Lung (tissue), 12 donors: Measurements from ENCODE around the gene LYST. TPM values are rescaled to one million over a fixed set of nuclear protein-coding genes. Genes with fewer than 3 reads are reported as not detected.

Experiments
- ATAC-seq: fragments of 200-7000 bp; cut with Tn5 transposase; one replicate; pipeline ENCODE4 v1.9.1; 2020; ENCODE audit warnings: moderate number of reproducible peaks; ENCODE audit not compliant: insufficient read depth, low FRiP score
- DNase-seq, 3 donors: peaks; one replicate each; pipeline ENCODE4 v3.0.0-alpha.2; 2013 to 2017
- H3K27ac ChIP-seq, 2 donors: one replicate each; pipeline ENCODE4 v1.5.1; 2013; ENCODE audit warnings: mild to moderate bottlenecking in 2 of 2, moderate library complexity in 2 of 2, control low read depth in 1 of 2, inconsistent platforms in 1 of 2, low read depth in 1 of 2, low read length in 1 of 2
- H3K27me3 ChIP-seq, 3 donors: one replicate each; pipeline ENCODE4 v1.5.1; 2013; ENCODE audit warnings: low read length in 2 of 3; ENCODE audit not compliant: control insufficient read depth in 3 of 3, insufficient read depth in 3 of 3
- H3K36me3 ChIP-seq, 4 donors: one replicate each; pipeline ENCODE4 v1.5.1; 2013; ENCODE audit warnings: low read length in 4 of 4, mild to moderate bottlenecking in 1 of 4, moderate library complexity in 1 of 4; ENCODE audit not compliant: control insufficient read depth in 4 of 4, insufficient read depth in 4 of 4
- H3K4me1 ChIP-seq, 5 donors: one replicate each; pipeline ENCODE4 v1.5.1; 2013; ENCODE audit warnings: low read length in 5 of 5, mild to moderate bottlenecking in 2 of 5, moderate library complexity in 1 of 5; ENCODE audit not compliant: control insufficient read depth in 5 of 5, insufficient read depth in 5 of 5
- H3K4me3 ChIP-seq: one replicate; pipeline ENCODE4 v1.5.1; 2013; ENCODE audit warnings: mild to moderate bottlenecking, control low read depth, moderate library complexity
- H3K9ac ChIP-seq, 2 donors: one replicate each; pipeline ENCODE4 v1.5.1; 2013; ENCODE audit warnings: low read length in 2 of 2, control low read depth in 1 of 2; ENCODE audit not compliant: insufficient read depth in 1 of 2
- H3K9me3 ChIP-seq, 4 donors: one replicate each; pipeline ENCODE4 v1.5.1; 2013; ENCODE audit warnings: low read length in 3 of 4, mild to moderate bottlenecking in 1 of 4, moderate library complexity in 1 of 4; ENCODE audit not compliant: control insufficient read depth in 4 of 4, insufficient read depth in 3 of 4
- CTCF ChIP-seq: IDR thresholded peaks from 2 replicates; pipeline ENCODE4 v1.5.1; 2012; ENCODE audit warnings: mild to moderate bottlenecking; ENCODE audit errors: control extremely low read depth, extremely low read depth
- WGBS, 2 donors: extraction: QIAGEN DNeasy Blood & Tissue Kit; methylation state at CpG; one replicate each; pipeline ENCODE4 v1.1.7; 2013; 5-methylcytosine and 5-hydroxymethylcytosine counted together
- polyA plus RNA-seq, 2 donors: library from polyadenylated mRNA; stranded (reverse); fragments of 200-250 nt; gene quantifications; one replicate each; pipeline ENCODE4 v1.2.1, GENCODE V29; 2013
- total RNA-seq, 2 donors: library from RNA; depleted of rRNA in 1 of 2; stranded (reverse); fragments of >200 nt in 1 of 2; gene quantifications; one replicate each; pipeline ENCODE4 v1.2.1, GENCODE V29; 2014 to 2021
- donor health status: control.
- donor health status: control.
- donor health status: Bipolar disorder and iron deficiency.
- donor health status: healthy.
- donor health status: DM: yes; HTN: yes; CAD: no.

LYST gene
- total and polyA plus RNA-seq, 4 donors, result 9.8 to 82.7 (median 31.7) TPM

DNA sequence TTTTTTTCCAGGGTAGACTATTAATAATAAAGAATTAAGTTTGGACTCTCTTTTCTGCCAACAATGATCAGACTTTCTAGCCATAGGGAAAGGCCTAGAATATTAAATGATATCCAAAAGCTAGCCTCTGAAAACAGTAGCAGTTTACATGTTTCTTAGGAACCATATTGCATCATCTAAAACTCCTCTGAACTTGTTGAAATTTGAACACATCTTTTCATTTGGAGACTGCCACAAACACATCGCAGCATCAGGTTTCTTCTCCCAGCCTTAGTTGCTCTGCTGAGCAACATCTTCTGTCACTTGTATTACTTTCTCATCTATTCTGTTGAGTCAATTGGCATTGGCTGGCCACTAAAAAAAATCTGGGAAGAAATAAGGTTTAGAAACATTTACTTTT lies 153.9 kb downstream of the LYST start:
- 86 to 96% methylated on average over 1 of the region's 1 CpG for WGBS, 2 donors
- Histone ChIP-seq H3K4me3 (no peak overlapping the region), H3K36me3 (peaks cover 8 to 16% (median 12%) of the 10 kb centered on the region in 4 donors), H3K4me1 (peaks cover 0 to 8% (median 6%) of the 10 kb centered on the region in 5 donors), H3K9me3 (no peaks in the 10 kb centered on the region), H3K27ac (no peak overlapping the region), H3K9ac (no peak overlapping the region), H3K27me3 (no peaks in the 10 kb centered on the region)
- DNase-seq, result no peak
- no peak for ATAC-seq
- TF ChIP-seq CTCF, result no peak

DNA sequence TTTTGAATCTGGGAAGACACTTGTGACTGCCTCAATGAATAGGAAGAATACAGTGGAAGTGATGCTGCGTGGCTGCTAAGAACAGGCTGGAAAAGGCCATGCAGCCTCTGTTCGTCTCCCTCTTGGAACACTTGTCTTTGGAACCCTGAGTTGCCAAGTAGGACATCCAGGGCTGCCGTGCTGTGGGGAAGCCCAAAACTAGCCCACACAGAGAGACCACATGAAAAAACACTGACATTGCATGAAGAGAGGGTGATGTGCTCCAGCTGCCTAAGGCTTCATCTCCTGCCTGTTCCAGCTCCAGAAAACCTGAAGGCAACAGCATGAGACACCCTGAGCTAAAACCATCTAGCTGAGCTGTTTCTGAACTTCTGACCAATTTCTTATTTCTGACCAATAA lies 156.0 kb downstream of the LYST start:
- H3K36me3 ChIP-seq, result peaks cover 10 to 16% (median 11%) of the 10 kb centered on the region in 4 donors
- H3K27me3 ChIP-seq, result no peaks in the 10 kb centered on the region
- no peaks in the 10 kb centered on the region for H3K9me3 ChIP-seq
- peaks cover 0 to 8% (median 6%) of the 10 kb centered on the region in 5 donors for H3K4me1 ChIP-seq
- no peak for TF ChIP-seq CTCF
- no peak for ATAC-seq
- DNase-seq, result peak; percentile 80 to 93 (median 88)
- no peak overlapping the region for H3K27ac ChIP-seq
- WGBS, 2 donors, result 77 to 84% methylated on average over 3 of the region's 3 CpGs
- H3K9ac ChIP-seq, result no peak overlapping the region
- no peak overlapping the region for H3K4me3 ChIP-seq

DNA sequence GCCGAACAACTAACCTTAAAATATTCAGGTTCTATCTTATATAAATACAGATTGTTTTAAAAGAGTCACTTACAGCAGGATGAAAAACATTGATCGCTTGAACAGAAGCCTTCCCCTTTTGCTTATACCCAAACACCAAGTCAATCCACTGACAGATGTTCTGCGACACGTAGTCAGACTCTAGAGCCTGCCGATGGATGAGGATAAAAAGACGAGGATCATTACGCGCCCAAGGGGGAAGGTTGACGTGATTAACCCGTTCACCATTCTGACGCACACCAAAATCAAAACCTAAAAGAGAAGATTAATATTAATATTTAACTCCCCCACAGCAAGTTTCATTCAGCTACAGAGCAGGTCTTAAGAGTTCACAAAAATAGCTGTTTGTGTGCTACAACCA lies 157.7 kb downstream of the LYST start:
- DNase-seq, result no peak
- no peak overlapping the region for H3K27ac ChIP-seq
- H3K36me3 ChIP-seq, result peaks cover 6 to 15% (median 12%) of the 10 kb centered on the region in 4 donors
- WGBS, 2 donors, result 95 to 97% methylated on average over 11 of the region's 11 CpGs
- H3K4me1 ChIP-seq, result peaks cover 0 to 8% (median 6%) of the 10 kb centered on the region in 5 donors
- no peaks in the 10 kb centered on the region for H3K9me3 ChIP-seq
- no peaks in the 10 kb centered on the region for H3K27me3 ChIP-seq
- no peak for TF ChIP-seq CTCF
- no peak for ATAC-seq
- no peak overlapping the region for H3K4me3 ChIP-seq
- no peak overlapping the region for H3K9ac ChIP-seq

DNA sequence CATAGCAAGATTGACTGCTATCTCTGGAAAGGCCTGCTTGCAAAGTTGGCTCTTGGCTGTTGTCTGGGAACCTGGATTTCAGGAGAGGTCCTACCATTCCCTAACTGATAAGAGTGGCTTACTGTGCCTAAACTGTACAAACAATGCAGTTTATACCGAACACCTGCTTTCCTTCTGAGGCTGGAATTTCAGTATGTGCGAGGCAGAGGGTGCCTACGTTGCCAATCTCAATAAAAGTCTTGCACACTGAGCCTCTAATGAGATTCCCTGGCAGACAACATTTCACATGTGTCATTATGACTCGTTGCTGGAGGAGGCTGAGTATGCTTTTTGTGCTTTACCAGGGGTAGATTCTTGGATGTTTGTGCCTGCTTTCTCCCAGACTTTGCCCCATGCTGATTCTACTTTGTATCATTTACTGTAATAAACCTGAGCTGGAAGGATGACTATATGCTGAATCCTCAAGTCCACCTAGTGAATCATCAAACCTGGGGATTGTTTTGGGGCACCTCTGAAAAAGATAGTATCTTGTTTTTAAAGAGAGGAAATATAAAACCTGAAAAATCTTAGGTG lies 158.2 kb downstream of the LYST start:
- WGBS, 2 donors, result 91 to 93% methylated on average over 4 of the region's 4 CpGs
- H3K9ac ChIP-seq, result no peak overlapping the region
- no peaks in the 10 kb centered on the region for H3K27me3 ChIP-seq
- H3K9me3 ChIP-seq, result no peaks in the 10 kb centered on the region
- no peak overlapping the region for H3K4me3 ChIP-seq
- no peak for TF ChIP-seq CTCF
- no peak overlapping the region for H3K27ac ChIP-seq
- no peak for DNase-seq
- peaks cover 6 to 14% (median 13%) of the 10 kb centered on the region in 4 donors for H3K36me3 ChIP-seq
- peaks cover 0 to 8% (median 6%) of the 10 kb centered on the region in 5 donors for H3K4me1 ChIP-seq
- no peak for ATAC-seq
